AG10803 (cell line): Measurements from ENCODE around the gene SLC20A1.

Experiments used
- DNase-seq: peaks from one replicate; pipeline ENCODE4 v3.0.0; 2010; ENCODE audit warnings: low read depth
- H3K4me3 ChIP-seq: 2 replicates; pipeline ENCODE4 v1.5.1; 2011; ENCODE audit warnings: mild to moderate bottlenecking, low read length, control low read depth
- TF ChIP-seq, protein P1 (sequence below): conservative IDR thresholded peaks from 2 replicates; pipeline ENCODE4 v1.5.1; 2011; ENCODE audit warnings: mild to moderate bottlenecking, low read length, control low read depth, inconsistent platforms

The SLC20A1 gene

DNA sequence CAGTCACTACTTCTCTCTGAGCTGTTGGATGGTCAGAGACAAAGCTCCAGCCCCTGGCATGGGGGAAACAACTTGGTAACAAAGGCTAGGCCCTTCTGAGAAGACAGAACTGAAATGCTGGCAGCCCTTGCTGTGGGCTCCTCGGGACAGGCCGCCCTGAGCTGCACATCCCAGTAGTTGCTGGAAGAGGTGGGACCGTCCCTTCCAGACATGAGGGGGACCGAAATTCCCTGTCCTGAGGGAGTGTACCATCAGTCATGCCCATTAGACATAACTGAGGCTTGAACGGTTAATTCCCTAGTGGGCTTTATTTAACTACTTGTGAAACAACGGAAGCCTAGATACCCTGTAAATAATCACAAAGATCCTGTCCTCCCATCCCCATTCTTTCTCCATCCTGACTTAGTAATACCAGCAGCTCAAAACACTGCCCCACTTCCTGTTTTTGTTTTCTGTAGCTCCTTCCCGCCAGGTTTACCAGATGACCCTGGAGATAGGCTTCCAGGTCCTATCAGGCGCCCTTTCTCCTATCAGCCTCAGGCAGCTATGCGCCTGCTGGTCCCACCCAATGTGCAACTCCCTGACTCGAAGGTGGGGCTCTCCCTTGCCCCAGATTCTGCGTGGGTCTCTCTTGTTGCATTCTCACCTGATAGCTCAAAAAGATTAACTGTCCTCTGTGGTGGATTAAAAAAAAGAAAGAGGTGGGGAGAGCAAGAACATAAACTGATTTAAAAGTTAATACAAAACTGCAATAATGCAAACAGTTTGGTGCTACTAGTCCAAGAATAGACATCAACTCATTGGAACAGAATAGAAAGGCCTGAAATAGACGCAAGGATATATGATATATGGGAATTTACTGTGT, 38.0 kb downstream of the SLC20A1 start:
- TF ChIP-seq, protein P1, sequence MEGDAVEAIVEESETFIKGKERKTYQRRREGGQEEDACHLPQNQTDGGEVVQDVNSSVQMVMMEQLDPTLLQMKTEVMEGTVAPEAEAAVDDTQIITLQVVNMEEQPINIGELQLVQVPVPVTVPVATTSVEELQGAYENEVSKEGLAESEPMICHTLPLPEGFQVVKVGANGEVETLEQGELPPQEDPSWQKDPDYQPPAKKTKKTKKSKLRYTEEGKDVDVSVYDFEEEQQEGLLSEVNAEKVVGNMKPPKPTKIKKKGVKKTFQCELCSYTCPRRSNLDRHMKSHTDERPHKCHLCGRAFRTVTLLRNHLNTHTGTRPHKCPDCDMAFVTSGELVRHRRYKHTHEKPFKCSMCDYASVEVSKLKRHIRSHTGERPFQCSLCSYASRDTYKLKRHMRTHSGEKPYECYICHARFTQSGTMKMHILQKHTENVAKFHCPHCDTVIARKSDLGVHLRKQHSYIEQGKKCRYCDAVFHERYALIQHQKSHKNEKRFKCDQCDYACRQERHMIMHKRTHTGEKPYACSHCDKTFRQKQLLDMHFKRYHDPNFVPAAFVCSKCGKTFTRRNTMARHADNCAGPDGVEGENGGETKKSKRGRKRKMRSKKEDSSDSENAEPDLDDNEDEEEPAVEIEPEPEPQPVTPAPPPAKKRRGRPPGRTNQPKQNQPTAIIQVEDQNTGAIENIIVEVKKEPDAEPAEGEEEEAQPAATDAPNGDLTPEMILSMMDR = no peak
- no peak for DNase-seq
- no peak overlapping the region for H3K4me3 ChIP-seq

DNA sequence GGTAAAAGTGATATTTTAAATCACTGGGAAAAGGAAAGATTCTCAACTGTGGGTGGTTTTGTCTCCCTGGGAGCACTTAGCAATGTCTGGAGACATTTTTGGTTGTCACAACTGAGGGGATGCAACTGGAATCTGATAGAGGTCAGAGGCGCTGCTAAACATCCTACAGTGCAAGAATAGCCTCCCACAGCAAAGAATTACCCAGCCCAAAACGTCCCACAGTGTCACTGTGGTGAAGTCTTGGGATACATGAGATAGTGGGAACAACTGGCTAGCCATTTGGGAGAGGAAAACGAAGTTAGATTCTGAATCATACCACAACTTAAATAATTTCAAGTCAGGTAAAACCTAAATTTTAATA, 38.7 kb downstream of the SLC20A1 start:
- TF ChIP-seq, protein P1 = no peak
- no peak for DNase-seq
- no peak overlapping the region for H3K4me3 ChIP-seq

DNA sequence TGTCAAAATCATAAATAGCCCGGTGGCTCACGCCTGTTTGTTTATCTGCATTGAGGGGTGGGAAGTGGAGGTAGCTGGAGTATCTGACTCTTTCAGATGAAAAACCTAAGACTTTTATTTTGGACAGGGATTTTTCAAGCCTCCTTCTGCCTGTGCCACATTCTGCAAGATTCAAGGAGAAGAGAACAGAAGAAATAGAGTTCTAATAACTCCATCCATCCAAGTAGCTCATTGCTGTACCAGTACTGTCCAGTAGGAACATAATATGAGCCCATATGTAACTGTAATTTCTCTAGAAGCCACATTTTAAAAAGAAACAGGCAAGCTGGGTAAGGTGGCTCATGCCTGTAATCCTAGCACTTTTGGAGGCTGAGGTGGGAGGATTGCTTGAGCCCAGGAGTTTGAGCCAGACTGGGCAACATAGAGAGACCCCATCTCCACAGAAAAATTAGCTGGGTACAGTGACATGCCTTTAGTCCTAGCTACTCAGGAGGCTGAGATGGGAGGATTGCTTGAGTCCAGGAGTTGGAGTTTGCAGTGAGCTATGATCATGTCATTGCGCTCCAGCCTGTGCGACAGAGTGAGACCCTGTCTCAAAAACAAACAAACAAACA, 39.6 kb downstream of the SLC20A1 start:
- no peak overlapping the region for H3K4me3 ChIP-seq
- no peak for DNase-seq
- TF ChIP-seq, protein P1 = peak; percentile 40

DNA sequence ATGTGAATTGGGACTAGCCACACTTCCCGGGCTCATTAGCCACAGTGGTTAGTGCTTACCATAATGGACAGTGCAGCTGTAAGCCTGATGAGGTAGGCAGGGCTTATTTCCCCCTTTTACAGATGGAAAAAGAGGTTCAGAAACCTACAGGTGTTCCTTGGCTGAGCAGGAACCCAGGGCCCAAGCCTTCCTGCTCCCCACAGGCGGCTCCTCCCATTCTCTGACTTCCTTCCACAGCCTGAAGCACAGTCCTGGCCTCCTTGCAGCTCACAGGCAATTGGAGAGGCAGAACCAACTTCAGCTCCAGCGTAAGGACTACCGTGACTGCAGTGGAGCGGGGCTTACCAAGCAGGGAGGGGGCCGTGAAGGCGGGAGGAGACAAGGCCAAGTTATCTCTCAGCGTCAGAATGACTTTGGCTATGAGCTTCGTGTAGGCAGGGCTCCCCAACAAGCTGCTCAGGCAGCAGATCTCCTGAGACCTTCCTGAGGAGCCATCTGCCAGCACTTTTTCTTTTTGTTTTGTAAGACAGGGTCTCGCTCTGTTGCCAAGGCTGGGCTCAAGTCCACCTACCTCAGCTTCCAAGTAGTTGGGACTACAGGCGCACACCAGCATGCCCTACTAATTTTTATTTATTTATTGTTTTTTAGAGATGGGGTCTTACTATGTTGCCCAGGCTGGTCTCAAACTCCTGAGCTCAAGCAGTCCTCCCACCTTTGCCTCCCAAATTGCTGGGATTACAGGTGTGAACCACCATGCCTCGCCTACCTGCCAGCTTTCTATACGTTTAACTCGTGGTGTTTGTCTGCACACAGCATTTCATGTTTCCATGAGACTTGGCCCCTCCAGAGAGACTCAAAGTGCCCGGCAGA, 40.8 kb downstream of the SLC20A1 start:
- DNase-seq = no peak
- H3K4me3 ChIP-seq = no peak overlapping the region
- TF ChIP-seq, protein P1 = no peak

DNA sequence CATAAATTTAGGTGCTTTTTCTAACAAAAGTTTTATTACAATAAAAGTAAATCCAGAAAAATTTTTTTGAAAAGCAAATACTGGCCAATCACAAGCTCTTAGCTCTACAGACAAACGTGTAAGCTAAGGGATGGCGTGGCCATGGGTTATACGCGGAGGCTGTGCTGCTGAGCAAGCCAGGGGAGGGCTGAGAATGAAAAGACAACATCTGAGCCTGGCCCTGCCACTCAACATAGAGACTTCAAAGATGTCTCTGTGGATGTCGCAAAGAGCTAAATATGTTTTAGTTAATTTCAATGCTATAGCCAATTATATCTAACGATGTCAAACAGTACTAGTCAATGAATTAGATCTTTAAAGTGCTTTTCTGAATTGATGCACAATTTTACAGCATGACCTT, 41.8 kb downstream of the SLC20A1 start:
- TF ChIP-seq, protein P1 = no peak
- H3K4me3 ChIP-seq = no peak overlapping the region
- no peak for DNase-seq

DNA sequence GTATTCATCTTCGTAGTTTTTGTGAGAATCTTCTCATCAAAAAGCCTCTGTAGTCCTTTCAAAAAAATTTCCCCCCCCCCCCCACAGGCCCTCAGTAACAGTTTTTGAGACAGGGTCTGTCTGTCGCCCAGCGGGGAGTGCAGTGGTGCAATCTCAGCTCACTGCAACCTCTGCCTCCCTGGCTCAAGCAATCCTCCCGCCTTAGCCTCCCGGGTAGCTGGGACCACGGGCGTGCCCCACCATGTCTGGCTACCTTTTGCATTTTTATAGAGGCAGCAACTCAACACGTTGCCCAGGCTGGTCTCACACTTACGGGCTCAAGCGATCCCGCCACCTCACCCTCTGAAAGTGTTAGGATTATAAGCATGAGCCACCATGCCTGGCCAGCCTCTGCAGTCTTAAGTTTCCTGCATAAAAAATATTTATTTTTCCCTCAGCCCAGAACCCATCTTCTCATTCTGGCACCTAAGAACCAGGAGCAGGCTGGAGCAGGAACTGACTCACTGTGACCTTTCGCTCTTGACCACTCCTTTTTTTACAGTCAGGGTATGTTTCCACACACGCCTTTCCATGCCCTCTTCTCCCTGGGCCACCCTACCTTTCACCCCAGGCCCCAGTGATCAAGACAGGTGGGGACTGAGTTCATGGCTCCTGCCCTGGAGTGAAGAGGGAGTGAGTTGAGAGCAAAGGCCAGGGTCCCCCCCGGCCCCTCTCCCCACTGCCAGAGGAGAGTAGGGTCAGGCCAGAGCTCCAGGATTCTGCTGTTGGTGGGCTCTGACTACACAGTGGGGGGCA, 42.5 kb downstream of the SLC20A1 start:
- TF ChIP-seq, protein P1 = no peak
- H3K4me3 ChIP-seq = no peak overlapping the region
- DNase-seq = no peak
